Pancreas (tissue), 10 donors: ENCODE measurements around the gene MAML3. TPM values are rescaled to one million over a fixed set of nuclear protein-coding genes. Genes with fewer than 3 reads are reported as not detected.

Experiments
- ATAC-seq, 4 donors: fragments of 200-7000 bp; cut with Tn5 transposase; one replicate each; pipeline versions ENCODE4 v1.8.0 to v1.9.1; 2020; ENCODE audit warnings: mild to moderate bottlenecking in 4 of 4, moderate library complexity in 4 of 4
- DNase-seq, 6 donors: peaks; one replicate each; pipeline ENCODE4 v3.0.0-alpha.2; 2020
- FAIRE-seq: peaks from 2 replicates; lab custom pipeline; 2012; peaks lifted over from hg19 to GRCh38; lab: Jason Lieb, UNC
- H3K27ac ChIP-seq, 4 donors: fragments of 200-600 bp; sonication (generic); 1 replicate in 3 of 4; 2 replicates in 1 of 4; pipeline versions ENCODE4 v1.5.0 to v1.8.0; 2020
- H3K27me3 ChIP-seq, 4 donors: fragments of 200-600 bp; one replicate each; pipeline ENCODE4 v1.8.0; 2021
- H3K36me3 ChIP-seq, 3 donors: fragments of 200-600 bp; sonication (generic) in 1 of 3; one replicate each; pipeline versions ENCODE4 v1.5.0 to v1.8.0; 2020 to 2021
- H3K4me1 ChIP-seq, 3 donors: fragments of 200-600 bp; one replicate each; pipeline ENCODE4 v1.8.0; 2021
- H3K4me3 ChIP-seq, 4 donors: fragments of 200-600 bp; sonication (generic) in 2 of 4; one replicate each; pipeline versions ENCODE4 v1.5.0 to v1.8.0; 2020 to 2021
- H3K9me3 ChIP-seq, 4 donors: fragments of 200-600 bp; one replicate each; pipeline ENCODE4 v1.8.0; 2021
- WGBS, 2 donors: extraction: QIAGEN DNeasy Blood & Tissue Kit; methylation state at CpG; one replicate each; pipeline ENCODE4 v1.1.7; 2013; 5-methylcytosine and 5-hydroxymethylcytosine counted together
- intact Hi-C, 3 donors: fragments of 100-400 bp; cut with DNase I; formaldehyde crosslinking; loops; one replicate each; pipeline versions ENCODE4 v1.11.1 to v1.14.2; 2022
- polyA plus RNA-seq, 2 donors: library from polyadenylated mRNA; stranded (reverse); fragments of 200-250 nt; gene quantifications; one replicate each; pipeline ENCODE4 v1.2.3, GENCODE V29; 2013
- total RNA-seq, 6 donors: library from RNA; stranded (reverse); fragmentation: NEBNext Ultra II Directional in 4 of 6; extraction: Animal tissue kit (Norgen Biotek cat#: 25700) in 4 of 6; gene quantifications; one replicate each; pipeline versions ENCODE4 v1.2.1 to v1.2.4, GENCODE V29; 2021 to 2023
- TF ChIP-seq, protein P1 (sequence below), 4 donors: fragments of 200-600 bp; sonication (generic) in 3 of 4; IDR thresholded peaks; one replicate each; pipeline versions ENCODE4 v1.5.0 to v1.8.0; 2021; ENCODE audit warnings: antibody characterized with exemption in 4 of 4
- donor health status: healthy with polysubstance abuse.
- donor health status: DM: no; HTN: no; CAD: no; lungs with moderate emphysema.
- donor health status: DM: no; HTN: no; CAD: no.
- donor health status: control.
- donor health status: control.
- donor health status: Bipolar disorder and iron deficiency.
- donor health status: DM: yes; HTN: yes; CAD: no.
- donor health status: DM: no; HTN: no; CAD: no.
- donor health status: DM: no; HTN: no; CAD: no.
- donor health status: DM: yes; HTN: yes; CAD: no.

The MAML3 gene
- total and polyA plus RNA-seq, 8 donors, result 3.8 to 8.9 (median 5.9) TPM

DNA sequence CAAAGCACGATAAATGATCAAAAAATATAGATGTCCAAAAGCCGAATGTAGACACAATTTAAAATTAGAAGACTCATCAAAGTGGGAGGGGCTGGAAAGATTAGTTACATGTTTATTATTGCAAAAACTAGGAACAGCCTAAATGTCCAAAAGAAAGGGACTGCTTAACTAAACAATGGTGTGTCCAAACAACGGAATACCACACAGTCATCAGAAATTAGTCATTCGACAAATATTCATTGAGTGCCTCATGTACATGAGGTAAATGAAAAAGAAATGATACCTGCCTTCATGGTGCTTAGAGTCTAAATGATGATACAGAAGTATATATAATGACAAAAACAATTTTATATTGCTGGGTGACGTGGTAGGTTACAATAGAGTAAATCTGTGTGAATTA, 139.7 kb downstream of the MAML3 start:
- FAIRE-seq (no peak), ATAC-seq (no peak)

DNA sequence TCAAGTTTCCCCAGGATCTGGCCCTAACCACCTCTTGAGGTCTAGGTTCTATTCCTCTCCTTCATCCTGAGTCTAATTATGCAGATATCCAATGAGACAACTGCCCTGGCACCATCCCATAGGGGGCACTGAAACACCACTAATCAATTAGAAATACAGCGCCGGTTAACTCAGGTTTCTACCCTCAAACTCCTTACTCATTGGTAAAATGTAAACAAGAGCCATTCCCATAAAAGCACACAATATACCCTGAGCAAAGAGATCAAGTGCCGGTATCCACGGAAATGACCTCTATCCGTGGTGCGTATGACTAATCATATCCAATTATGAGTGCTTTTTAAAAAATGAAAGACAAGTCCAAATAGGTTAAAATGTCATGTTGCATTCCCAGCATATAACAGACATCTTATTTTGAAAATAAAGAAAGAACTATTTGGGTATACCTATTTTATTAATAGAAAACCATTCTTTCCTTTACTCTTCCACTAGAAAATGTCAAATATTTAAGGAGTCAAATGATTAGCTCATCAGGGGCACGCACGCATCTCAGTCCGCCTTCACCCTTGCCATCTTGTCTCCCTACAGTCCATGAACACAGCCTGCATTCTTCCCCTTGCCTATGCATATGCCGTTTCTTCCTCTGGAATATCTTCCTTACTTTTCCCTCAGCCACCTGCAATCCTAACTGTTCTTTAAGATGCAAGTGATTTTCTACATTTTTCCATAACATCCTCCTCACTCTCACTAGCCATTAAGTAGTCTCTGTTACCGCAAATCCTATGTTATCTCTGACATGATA, 141.1 kb downstream of the MAML3 start:
- Histone ChIP-seq H3K27me3 (no peaks in the 10 kb centered on the region), H3K4me1 (peaks cover 2 to 10% (median 7%) of the 10 kb centered on the region in 3 donors), H3K9me3 (no peaks in the 10 kb centered on the region), H3K36me3 (no peaks in the 10 kb centered on the region), H3K27ac (no peak overlapping the region), H3K4me3 (peak overlapping the region in 1 of 4 donors; percentile 4)
- DNase-seq, result peak in 5 of 6 donors; percentile 64 to 76 (median 67)
- intact Hi-C loops, result no loop called here
- 38 to 46% methylated on average over 11 of the region's 11 CpGs for WGBS, 2 donors
- peak; percentile 94 to 99 (median 98) for ATAC-seq
- FAIRE-seq, result peak; percentile 89
- TF ChIP-seq, protein P1, sequence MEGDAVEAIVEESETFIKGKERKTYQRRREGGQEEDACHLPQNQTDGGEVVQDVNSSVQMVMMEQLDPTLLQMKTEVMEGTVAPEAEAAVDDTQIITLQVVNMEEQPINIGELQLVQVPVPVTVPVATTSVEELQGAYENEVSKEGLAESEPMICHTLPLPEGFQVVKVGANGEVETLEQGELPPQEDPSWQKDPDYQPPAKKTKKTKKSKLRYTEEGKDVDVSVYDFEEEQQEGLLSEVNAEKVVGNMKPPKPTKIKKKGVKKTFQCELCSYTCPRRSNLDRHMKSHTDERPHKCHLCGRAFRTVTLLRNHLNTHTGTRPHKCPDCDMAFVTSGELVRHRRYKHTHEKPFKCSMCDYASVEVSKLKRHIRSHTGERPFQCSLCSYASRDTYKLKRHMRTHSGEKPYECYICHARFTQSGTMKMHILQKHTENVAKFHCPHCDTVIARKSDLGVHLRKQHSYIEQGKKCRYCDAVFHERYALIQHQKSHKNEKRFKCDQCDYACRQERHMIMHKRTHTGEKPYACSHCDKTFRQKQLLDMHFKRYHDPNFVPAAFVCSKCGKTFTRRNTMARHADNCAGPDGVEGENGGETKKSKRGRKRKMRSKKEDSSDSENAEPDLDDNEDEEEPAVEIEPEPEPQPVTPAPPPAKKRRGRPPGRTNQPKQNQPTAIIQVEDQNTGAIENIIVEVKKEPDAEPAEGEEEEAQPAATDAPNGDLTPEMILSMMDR (IDR thresholded peaks at IDR 0.05), result peak; percentile 18 to 57 (median 32)

More for the DNA sequence above, 139.7 kb downstream of the MAML3 start:
- Histone ChIP-seq H3K4me1 (peaks cover 15 to 21% (median 19%) of the 10 kb centered on the region in 3 donors), H3K27me3 (no peaks in the 10 kb centered on the region), H3K27ac (no peak overlapping the region), H3K36me3 (no peaks in the 10 kb centered on the region), H3K4me3 (no peak overlapping the region), H3K9me3 (no peaks in the 10 kb centered on the region)
- intact Hi-C loops, result no loop called here
- WGBS, 2 donors, result 94 to 95% methylated on average over 5 of the region's 5 CpGs
- TF ChIP-seq, protein P1 (IDR thresholded peaks at IDR 0.05), result no peak
- DNase-seq, result no peak

DNA sequence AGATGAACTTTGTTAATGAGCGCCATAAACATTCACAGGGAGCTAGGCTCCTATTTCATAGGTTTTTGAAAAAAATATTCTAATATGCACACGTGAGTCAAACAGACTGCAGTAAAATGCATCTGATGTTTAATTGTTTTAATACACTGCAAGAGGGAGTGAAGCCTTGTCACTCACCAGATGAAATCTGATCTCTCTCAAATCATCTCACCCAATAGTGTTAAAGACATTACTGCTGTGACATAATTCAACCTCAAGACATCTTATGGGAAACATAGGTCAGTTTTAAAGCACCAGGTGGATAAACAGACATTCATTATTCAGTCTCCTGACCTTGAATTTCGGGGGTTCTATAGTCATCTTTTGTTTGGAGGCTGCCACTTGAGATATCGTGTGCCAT, 148.3 kb downstream of the MAML3 start:
- H3K9me3 ChIP-seq, result no peaks in the 10 kb centered on the region

DNA sequence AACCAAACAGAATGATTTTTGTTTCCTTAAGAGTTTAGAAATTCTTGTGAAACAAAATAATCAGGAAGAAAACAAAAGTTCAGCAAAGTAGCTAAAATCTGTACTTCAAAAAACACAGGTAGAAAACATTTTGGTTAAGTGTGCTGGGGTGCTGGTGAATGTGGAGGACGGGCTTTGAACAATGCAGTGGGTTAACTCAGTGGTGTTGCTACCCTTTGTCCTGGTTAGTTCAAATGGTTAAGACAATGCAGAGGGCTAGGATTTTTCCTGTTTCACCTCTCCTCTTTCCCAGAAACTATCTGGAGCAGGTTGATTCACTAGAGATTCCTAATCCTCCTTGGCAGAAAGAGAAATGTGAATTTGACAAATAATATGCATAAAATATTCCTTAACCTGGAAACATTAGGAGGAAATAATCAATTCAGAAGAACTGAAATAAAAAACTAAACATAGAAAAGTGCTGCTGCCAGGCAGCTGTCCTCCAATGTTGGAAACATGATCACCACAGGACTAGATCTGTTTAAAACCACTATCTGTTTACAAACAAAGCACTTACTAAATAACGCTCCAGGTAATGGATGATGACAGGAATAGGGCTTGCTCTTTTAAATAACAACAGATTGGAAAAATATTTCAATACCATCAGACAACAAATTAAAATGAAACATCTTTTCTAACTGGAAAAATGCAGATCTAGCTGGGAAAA, 148.9 kb downstream of the MAML3 start:
- H3K9me3 ChIP-seq, result no peaks in the 10 kb centered on the region
- WGBS, 2 donors, result 26 to 30% methylated on average over 2 of the region's 2 CpGs
- TF ChIP-seq, protein P1 (IDR thresholded peaks at IDR 0.05), result no peak
- ATAC-seq, result peak in 3 of 4 donors; percentile 28 to 56 (median 42)
- peak overlapping the region in 2 of 4 donors; percentile 53 to 63 for H3K27ac ChIP-seq
- peaks cover 0 to 12% (median 5%) of the 10 kb centered on the region in 3 donors for H3K4me1 ChIP-seq
- no peak for DNase-seq
- no peaks in the 10 kb centered on the region for H3K36me3 ChIP-seq
- peak overlapping the region in 3 of 4 donors; percentile 4 to 40 (median 7) for H3K4me3 ChIP-seq
- H3K27me3 ChIP-seq, result no peaks in the 10 kb centered on the region
- intact Hi-C loops, result loop anchor here in 1 of 3 donors (10.0 kb wide), 1 partner anchor 250 kb away; no protein-coding TSS in a partner anchor
- FAIRE-seq, result no peak

More for the DNA sequence above, 148.3 kb downstream of the MAML3 start:
- DNase-seq, result no peak
- ATAC-seq, result no peak
- H3K27me3 ChIP-seq, result no peaks in the 10 kb centered on the region
- H3K27ac ChIP-seq, result no peak overlapping the region
- WGBS, 2 donors, result 67 to 73% methylated on average over 4 of the region's 4 CpGs
- FAIRE-seq, result no peak
- no peaks in the 10 kb centered on the region for H3K36me3 ChIP-seq
- H3K4me3 ChIP-seq, result no peak overlapping the region
- H3K4me1 ChIP-seq, result peaks cover 0 to 10% (median 5%) of the 10 kb centered on the region in 3 donors
- TF ChIP-seq, protein P1 (IDR thresholded peaks at IDR 0.05), result no peak
- intact Hi-C loops, result loop anchor here in 1 of 3 donors (10.0 kb wide), 1 partner anchor 249 kb away; no protein-coding TSS in a partner anchor
